ENCODE measurements around the gene TACR1.
"Not testable (repeated sequence)": the region's sequence is repeated elsewhere in the genome, so short reads cannot be mapped to it uniquely, and the experiment has no call there.

DNA sequence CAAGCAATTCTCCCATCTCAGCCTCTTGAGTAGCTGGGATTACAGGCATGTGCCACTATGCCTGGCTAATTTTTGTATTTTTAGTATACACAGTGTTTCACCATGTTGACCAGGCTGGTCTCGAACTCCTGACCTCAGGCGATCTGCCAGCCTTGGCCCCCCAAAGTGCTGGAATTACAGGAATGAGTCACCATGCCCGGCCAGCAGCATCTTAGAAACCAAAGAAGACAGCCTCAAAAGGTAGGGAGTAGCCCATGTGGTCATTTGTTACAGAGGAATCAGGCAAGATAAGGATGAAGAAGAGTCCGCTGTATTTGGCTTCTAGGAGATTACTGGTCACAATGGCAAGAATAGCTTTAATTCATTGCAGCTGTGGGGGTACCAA is 53.1 kb downstream of the TACR1 start:
- TF ChIP-seq, protein P1, sequence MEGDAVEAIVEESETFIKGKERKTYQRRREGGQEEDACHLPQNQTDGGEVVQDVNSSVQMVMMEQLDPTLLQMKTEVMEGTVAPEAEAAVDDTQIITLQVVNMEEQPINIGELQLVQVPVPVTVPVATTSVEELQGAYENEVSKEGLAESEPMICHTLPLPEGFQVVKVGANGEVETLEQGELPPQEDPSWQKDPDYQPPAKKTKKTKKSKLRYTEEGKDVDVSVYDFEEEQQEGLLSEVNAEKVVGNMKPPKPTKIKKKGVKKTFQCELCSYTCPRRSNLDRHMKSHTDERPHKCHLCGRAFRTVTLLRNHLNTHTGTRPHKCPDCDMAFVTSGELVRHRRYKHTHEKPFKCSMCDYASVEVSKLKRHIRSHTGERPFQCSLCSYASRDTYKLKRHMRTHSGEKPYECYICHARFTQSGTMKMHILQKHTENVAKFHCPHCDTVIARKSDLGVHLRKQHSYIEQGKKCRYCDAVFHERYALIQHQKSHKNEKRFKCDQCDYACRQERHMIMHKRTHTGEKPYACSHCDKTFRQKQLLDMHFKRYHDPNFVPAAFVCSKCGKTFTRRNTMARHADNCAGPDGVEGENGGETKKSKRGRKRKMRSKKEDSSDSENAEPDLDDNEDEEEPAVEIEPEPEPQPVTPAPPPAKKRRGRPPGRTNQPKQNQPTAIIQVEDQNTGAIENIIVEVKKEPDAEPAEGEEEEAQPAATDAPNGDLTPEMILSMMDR (conservative IDR thresholded peaks at IDR 0.05; ENCODE audit: low read depth, low read length) = not testable (repeated sequence)
- TF ChIP-seq POLR2A (IDR thresholded peaks at IDR 0.05; ENCODE audit: low read depth, low read length); SMC3 (IDR thresholded peaks at IDR 0.05; ENCODE audit: low read depth, low read length); MXI1 (IDR thresholded peaks at IDR 0.05; ENCODE audit: borderline replicate concordance, low read depth, low read length); MAFK (IDR thresholded peaks at IDR 0.05; ENCODE audit: low read depth, low read length); MAZ (IDR thresholded peaks at IDR 0.05; ENCODE audit: borderline replicate concordance, low read depth, low read length); CEBPB (IDR thresholded peaks at IDR 0.05; ENCODE audit: low read depth, low read length); RAD21 (IDR thresholded peaks at IDR 0.05; ENCODE audit: low read length); RCOR1 (IDR thresholded peaks at IDR 0.05; ENCODE audit: insufficient replicate concordance, low read length): not testable (repeated sequence)
- TF ChIP-seq, protein P2, sequence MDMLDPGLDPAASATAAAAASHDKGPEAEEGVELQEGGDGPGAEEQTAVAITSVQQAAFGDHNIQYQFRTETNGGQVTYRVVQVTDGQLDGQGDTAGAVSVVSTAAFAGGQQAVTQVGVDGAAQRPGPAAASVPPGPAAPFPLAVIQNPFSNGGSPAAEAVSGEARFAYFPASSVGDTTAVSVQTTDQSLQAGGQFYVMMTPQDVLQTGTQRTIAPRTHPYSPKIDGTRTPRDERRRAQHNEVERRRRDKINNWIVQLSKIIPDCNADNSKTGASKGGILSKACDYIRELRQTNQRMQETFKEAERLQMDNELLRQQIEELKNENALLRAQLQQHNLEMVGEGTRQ (IDR thresholded peaks at IDR 0.05; ENCODE audit: low read depth, low read length) = not testable (repeated sequence)
